ENCODE results near the gene NTNG1.
A peak's percentile ranks its signal among the peaks of the same experiment; 100 is the strongest.
"Not testable (repeated sequence)": the region's sequence is repeated elsewhere in the genome, so short reads cannot be mapped to it uniquely, and the experiment has no call there.

NTNG1 gene

DNA sequence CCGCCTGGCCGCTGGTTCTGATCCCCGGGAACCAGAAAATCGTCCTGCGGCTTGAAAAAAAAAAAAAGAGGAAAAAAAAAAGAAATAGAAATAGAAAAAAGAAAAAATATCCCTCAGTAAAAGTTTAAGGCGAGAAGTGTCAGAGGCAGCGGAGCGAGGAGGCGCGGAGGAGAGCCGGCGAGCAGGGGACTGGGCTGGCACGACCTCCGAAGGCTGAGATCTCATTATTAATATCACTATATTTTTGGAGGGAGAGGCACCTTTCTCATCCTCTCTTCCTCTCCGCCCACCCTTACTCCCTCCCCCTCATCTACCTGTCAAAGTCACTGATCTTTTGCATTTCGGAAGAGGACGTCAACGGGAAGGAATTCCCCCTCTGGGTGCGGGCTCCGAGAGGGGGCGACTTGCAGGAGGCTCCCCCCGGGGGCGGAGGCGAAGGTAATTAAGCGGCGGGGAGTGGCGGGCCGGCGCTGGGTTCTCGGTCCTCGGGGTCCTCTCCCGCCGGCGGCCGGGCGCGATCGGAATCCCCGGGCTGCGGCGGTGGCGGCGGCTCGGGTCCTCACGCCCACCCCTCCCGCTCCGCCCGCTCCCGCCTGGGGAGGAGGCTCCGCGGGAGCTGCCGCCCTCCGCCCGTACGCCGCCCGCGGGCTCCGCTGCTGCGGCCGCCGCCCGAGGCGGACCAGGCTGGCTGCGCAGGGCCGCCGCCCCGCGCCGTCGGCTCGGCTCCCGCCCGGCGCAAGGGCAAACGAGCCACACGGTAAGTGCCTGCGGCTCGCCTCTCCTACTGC is at the start of gene NTNG1:
Gene NTNG1, plus strand, starts transcription at position 337 of the 788 bp plus-strand sequence.
- peak; percentile 64 for DNase-seq

GRCh38 chr1:107091418-107091817 is 49.4 kb upstream of the NTNG1 start:
- no peak for DNase-seq

DNA sequence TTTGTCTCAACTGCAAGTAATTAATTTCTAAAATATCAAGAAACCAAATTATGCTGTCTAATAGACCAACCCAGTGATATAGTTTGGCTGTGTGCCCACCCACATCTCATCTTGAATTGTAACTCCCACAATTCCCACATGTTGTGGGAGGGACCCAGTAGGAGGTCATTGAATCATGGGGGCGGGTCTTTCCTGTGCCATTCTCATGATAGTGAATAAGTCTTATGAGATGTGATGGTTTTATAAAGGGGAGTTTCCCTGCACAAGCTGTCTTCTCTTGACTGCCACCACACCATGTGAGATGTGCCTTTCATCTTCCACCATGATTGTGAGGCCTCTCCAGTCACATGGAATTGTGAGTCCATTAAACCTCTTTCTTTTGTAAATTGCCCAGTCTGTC is 47.4 kb upstream of the NTNG1 start:
- DNase-seq, result not testable (repeated sequence)

DNA sequence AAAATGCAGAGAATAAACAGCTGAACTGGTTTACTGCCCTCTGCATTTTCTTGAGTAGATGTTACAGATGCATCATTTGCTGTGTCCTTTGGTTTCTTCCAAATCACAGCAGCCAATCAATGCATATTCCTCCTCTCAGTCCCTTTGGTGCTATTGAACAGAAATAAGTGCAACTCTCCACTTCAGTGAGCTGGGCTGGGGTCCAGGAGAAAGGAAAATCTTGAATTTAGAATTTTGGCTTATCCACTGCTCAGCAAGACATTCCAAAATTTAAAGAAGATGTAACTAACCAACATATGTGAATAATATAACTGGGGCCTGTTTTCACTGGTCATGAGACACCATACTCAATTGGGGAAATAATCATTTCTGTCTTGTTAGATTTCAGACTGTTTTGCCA is 45.2 kb upstream of the NTNG1 start:
- no peak for DNase-seq

- DNase-seq, result no peak
Measured at GRCh38 chr1:107096690-107097089, 44.1 kb upstream of the NTNG1 start.

GRCh38 chr1:107098961-107099360 is 41.9 kb upstream of the NTNG1 start:
- no peak for DNase-seq

- no peak for DNase-seq
Measured at GRCh38 chr1:107100331-107100984, 40.4 kb upstream of the NTNG1 start.

- DNase-seq, result no peak
Measured at GRCh38 chr1:107105914-107106313, 34.9 kb upstream of the NTNG1 start.

DNA sequence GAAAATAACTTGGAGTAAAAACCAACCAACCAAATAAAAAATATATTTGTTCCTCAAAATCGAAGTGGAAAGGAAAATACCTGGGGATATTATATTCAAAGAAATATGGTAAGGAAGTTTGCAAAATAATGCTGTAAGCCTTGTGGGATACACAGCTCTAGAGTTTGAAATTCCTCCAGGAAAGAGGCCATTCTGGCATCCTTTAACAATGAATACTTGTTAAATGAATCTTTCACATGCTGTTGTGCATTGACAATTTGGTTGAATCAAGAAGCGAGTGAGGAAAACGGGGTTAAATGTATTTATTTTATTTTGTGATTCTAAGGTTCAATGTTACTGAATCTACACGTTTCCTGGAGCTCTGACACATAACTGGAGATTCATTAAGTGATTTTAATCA is 30.5 kb upstream of the NTNG1 start:
- DNase-seq, result no peak

GRCh38 chr1:107116306-107116790 is 24.5 kb upstream of the NTNG1 start:
- no peak for DNase-seq

DNA sequence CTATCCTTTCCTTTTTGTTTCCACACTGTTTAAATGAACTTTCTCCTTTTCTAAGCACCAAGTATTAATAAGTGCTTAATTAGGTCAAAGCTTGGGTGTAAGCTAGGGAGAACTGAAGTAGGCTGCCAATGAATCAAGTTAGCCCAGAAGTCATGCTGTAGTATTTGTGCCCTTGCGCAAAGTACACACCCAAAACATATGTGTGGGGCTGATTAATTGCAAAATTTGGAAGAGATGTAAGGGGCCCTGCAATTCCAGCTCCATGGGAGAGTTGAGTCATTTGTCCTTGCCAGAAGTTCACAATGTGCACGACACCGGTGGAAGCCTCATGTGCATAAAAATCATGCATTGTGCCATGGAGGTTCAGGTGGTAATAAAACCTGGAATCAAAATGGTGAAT is 18.6 kb upstream of the NTNG1 start:
- no peak for DNase-seq

- no peak for DNase-seq
Measured at GRCh38 chr1:107123741-107124140, 17.1 kb upstream of the NTNG1 start.

DNA sequence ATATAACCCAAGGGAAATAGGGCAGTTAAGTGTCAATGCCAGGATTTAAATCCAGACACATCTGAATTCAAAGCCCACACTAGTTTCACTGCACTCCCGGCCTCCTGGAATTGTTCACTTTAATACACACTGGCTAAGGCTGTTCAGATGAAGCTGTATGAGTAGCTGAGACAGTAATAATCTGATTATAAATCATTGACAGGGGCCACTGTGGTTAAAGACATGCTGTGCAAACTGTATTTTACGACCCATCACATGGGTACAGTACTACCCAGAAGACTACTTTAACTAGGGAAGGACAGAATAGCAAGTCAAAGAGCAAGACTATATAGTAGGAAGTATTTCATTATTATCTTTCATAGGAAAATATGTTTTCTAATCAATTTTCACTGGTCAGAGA is 16.1 kb upstream of the NTNG1 start:
- DNase-seq, result no peak

DNA sequence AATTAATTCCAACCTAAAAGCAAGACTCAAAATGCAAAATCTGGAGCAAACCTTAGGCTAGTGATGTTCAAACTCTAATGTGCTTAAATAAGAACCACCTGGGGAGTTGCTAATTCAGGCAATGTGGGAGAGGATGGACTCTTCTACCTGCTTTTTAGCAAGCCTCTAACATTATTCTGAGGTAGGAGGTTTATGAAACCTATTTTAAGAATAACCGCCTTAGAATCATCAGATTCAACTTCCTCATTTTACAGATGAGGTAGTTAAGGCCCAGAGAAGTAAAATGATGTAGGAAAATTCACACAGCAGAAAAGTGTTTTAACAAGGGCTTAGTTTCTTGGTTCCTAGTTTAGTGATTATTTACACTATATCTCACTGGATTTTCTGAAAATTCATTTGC is 8.6 kb upstream of the NTNG1 start:
- DNase-seq, result no peak

GRCh38 chr1:107132780-107133179 is 8.1 kb upstream of the NTNG1 start:
- no peak for DNase-seq

DNA sequence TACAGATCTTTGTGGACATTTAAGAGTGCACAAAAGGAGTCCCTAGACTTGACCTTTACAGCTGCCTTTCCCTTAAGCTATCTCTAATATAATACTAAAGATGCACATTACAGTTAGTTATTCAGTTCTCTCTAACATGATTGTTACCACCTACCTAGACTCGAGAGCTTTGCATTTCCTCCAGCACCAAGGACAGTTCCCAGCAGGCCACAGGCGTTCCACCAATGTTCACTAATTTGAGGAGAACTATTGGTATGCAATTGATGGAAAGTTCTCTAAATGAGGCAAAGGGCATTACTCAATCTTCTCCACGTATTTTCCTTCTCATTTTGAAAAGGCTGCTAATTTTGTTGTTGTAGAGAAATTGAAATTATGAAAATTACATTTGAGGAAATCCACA is 5.4 kb upstream of the NTNG1 start:
- DNase-seq, result peak; percentile 23

DNA sequence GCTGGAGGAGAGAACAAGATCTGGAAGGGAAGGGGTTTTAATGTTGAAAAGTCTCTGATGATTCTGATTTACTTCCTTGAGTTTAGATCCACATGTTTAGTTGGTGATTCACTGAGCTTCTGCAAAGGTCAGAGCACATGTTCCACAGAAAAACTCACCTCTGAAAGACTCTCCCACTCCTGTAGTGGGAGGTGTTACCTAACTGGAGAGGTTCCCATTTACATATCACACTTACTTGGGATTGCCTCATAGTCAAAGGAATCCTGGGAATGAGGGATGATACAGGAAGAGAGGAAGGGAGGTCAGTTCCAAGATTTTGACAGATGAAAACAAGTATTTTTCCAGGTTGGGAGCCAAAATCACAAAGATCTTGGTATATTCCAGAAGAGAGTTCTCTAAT is 2.7 kb upstream of the NTNG1 start:
- peak; percentile 31 for DNase-seq

DNA sequence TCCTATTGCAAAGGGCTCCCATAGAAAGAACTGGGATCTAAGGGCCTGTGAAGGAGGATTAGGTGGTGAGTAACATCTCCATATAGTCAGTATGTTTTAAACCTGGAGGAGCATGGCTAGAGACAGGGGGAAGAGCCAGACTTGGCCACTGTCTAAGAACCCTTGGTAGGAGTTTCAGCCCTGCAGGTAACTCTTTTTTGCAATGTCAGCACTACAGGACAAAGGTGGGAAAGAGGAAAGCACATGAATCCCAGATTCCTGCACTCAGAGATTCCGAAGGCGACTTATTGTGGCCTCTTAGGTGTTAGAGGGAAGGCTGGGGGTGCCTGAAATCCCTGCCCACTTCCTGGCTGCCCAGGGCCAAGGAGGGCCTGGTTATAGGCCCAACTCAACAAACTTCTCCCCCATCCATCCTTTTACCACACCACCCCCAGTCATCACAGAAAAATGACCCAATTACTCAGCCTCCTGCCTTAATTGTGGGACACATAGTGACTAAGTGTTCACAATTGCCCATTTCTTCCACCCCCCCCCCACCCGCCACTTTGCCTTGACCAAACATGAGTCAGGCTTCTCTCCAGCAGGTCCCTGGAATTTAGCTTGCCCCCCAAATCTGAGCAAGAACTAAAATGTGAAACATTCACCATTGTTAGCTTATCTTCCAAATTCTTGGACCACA is 1.9 kb upstream of the NTNG1 start:
- no peak for DNase-seq

GRCh38 chr1:107139833-107140702 is 771 bp upstream of the NTNG1 start:
- DNase-seq, result peak; percentile 36

GRCh38 chr1:107141491-107142126 is 770 bp downstream of the NTNG1 start:
- DNase-seq, result peak; percentile 74

DNA sequence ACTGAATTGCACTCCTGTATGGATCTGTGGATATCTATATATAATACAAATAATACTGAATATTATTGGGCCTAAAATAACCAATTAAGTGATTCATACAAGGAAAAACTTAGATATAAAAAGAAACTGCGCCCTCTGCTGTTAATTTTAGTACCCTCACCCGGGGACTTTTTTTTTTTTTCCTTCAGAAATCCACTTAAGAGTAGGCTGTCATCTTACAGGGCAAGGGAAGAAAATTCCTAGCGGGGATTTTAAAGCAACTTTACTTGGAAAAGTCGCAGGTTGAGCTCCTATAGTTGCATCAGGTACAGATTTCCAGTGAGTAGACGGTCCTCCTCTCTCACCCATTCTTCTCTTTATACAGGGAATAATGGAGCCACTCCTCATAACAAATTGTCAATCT is 1.3 kb downstream of the NTNG1 start:
- DNase-seq, result peak; percentile 76

DNA sequence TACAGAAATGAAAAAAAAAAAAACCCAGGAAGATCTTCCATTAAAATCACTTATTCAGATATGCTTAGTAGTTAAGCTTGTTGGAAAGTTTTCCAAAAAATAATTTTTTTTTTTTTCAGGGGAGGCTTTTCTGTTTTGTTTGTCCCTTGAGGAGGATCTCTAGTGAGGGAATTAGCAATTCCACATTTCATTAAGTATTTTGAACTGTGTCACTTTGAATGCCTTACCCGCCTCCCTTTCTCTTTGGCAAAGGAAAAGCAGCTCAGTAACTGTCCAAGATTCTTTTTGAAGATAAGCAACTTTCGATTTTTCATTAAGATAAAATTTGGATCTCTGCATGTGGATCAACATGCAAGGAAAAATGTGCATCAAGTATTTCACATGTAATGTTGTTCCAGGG is 1.8 kb downstream of the NTNG1 start:
- DNase-seq, result no peak
